Mesothelial cell of epicardium (in vitro differentiated cells): Measurements from ENCODE around the gene NAGPA. TPM values are rescaled to one million over a fixed set of nuclear protein-coding genes. Genes with fewer than 3 reads are reported as not detected.
"Not testable (repeated sequence)": the region's sequence is repeated elsewhere in the genome, so short reads cannot be mapped to it uniquely, and the experiment has no call there.

Source experiments
- DNase-seq, 2 experiments: peaks; one replicate each; pipeline ENCODE4 v3.0.0; 2021; ENCODE audit warnings: low spot score in 2 of 2; ENCODE audit not compliant: unreplicated experiment in 2 of 2
- H3K27ac Mint-ChIP-seq: 2 replicates; pipeline ENCODE4 v1.8.0; 2021; ENCODE audit warnings: mixed read lengths
- H3K27me3 Mint-ChIP-seq: 2 replicates; pipeline ENCODE4 v1.8.0; 2021; ENCODE audit warnings: low read depth, mixed read lengths
- H3K36me3 Mint-ChIP-seq: 2 replicates; pipeline ENCODE4 v1.8.0; 2021; ENCODE audit warnings: mixed read lengths
- H3K4me1 Mint-ChIP-seq: 2 replicates; pipeline ENCODE4 v1.8.0; 2021; ENCODE audit warnings: mixed read lengths
- H3K4me3 Mint-ChIP-seq: 2 replicates; pipeline ENCODE4 v1.8.0; 2021; ENCODE audit warnings: mild to moderate bottlenecking, moderate library complexity, mixed read lengths
- H3K9me3 Mint-ChIP-seq: 2 replicates; pipeline ENCODE4 v1.8.0; 2021; ENCODE audit warnings: mixed read lengths
- total RNA-seq: library from RNA; stranded (reverse); gene quantifications from 3 replicates; pipeline ENCODE4 v1.2.1, GENCODE V29; 2021
- TF ChIP-seq, protein P1 (sequence below): fragments of 200-600 bp; sonication (generic); IDR thresholded peaks from one replicate; pipeline ENCODE4 v1.5.0; 2021; ENCODE audit warnings: antibody characterized with exemption; ENCODE audit not compliant: unreplicated experiment

Gene NAGPA
- total RNA-seq, 1 donor from 2014 or later = 12.6 TPM

- Mint-ChIP-seq H3K27me3 (peaks cover 6% of the 10 kb centered on the region), H3K4me1 (no peaks in the 10 kb centered on the region), H3K4me3 (no peak overlapping the region), H3K27ac (no peak overlapping the region), H3K36me3 (no peaks in the 10 kb centered on the region), H3K9me3 (no peaks in the 10 kb centered on the region)
- TF ChIP-seq, protein P1, sequence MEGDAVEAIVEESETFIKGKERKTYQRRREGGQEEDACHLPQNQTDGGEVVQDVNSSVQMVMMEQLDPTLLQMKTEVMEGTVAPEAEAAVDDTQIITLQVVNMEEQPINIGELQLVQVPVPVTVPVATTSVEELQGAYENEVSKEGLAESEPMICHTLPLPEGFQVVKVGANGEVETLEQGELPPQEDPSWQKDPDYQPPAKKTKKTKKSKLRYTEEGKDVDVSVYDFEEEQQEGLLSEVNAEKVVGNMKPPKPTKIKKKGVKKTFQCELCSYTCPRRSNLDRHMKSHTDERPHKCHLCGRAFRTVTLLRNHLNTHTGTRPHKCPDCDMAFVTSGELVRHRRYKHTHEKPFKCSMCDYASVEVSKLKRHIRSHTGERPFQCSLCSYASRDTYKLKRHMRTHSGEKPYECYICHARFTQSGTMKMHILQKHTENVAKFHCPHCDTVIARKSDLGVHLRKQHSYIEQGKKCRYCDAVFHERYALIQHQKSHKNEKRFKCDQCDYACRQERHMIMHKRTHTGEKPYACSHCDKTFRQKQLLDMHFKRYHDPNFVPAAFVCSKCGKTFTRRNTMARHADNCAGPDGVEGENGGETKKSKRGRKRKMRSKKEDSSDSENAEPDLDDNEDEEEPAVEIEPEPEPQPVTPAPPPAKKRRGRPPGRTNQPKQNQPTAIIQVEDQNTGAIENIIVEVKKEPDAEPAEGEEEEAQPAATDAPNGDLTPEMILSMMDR = no peak
- no peak for DNase-seq
These were observed 22.6 kb upstream of the NAGPA start for GRCh38 chr16:5056352-5056751.

DNA sequence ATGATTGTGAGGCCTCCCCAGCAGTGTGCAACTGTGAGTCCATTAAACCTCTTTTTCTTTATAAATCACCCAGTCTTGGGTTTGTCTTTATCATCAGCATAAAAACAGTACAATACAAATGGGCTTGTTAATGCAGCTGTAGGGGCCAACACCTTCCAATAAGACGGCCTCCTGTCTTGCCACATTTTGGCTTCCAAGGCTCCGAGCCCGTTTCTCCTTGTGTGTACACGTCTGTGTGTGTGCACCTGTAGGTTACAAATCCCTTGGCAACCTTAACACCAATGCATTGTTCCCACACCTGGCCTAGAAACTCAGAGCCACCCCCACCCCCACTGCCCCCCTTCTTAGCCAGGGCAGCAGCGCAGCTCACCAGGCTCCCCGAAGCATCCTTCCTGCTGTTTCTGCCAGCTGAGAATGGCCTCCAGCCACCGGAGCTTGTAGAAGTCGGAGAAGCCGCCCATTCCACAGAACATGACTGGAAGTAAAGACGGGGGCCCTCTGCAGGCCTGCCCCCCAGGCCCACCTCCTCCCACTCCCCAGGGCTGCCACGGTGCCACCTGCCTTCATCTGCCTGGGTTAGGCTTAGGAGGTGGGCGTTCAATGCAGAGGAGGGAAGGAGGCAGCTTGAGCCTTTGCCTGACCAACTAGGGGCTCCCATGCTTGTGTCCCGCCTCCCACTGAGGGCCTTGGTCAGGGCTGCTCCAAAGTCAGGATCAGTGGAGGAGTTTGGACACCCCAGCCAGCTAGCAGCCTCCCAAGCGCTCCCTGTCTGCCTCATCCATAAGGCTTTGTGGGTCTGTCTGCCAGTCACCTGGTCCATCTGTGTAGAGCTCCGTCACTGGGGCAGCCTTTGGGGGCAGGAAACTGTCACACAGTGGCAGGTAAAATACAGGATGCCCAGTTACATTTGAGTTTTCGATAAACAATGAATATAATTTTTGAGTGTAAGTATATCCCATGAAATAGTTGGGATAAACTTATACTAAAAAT is 21.4 kb upstream of the NAGPA start:
- H3K27ac Mint-ChIP-seq = no peak overlapping the region
- TF ChIP-seq, protein P1 = no peak
- peaks cover 16% of the 10 kb centered on the region for H3K27me3 Mint-ChIP-seq
- peaks cover 8% of the 10 kb centered on the region for H3K9me3 Mint-ChIP-seq
- DNase-seq = no peak
- no peaks in the 10 kb centered on the region for H3K36me3 Mint-ChIP-seq
- no peaks in the 10 kb centered on the region for H3K4me1 Mint-ChIP-seq
- H3K4me3 Mint-ChIP-seq = no peak overlapping the region

GRCh38 chr16:5046914-5047313 is 13.2 kb upstream of the NAGPA start:
- Mint-ChIP-seq H3K4me3 (no peak overlapping the region), H3K27ac (no peak overlapping the region), H3K27me3 (peaks cover 41% of the 10 kb centered on the region), H3K36me3 (no peaks in the 10 kb centered on the region), H3K9me3 (peaks cover 12% of the 10 kb centered on the region), H3K4me1 (no peaks in the 10 kb centered on the region)
- no peak for DNase-seq
- TF ChIP-seq, protein P1 = no peak

- Mint-ChIP-seq H3K27ac (no peak overlapping the region), H3K4me3 (no peak overlapping the region), H3K36me3 (no peaks in the 10 kb centered on the region), H3K4me1 (no peaks in the 10 kb centered on the region), H3K9me3 (peaks cover 7% of the 10 kb centered on the region), H3K27me3 (peaks cover 45% of the 10 kb centered on the region)
- no peak for DNase-seq
- TF ChIP-seq, protein P1 = no peak
These were observed 11.9 kb upstream of the NAGPA start for GRCh38 chr16:5045499-5046115.

- not testable (repeated sequence) for DNase-seq, H3K27ac Mint-ChIP-seq, H3K36me3 Mint-ChIP-seq, H3K4me1 Mint-ChIP-seq, H3K9me3 Mint-ChIP-seq, H3K4me3 Mint-ChIP-seq
- H3K27me3 Mint-ChIP-seq = peaks cover 41% of the 10 kb centered on the region
These were observed 10.8 kb upstream of the NAGPA start for GRCh38 chr16:5044581-5044980.

- no peak for DNase-seq
- H3K4me1 Mint-ChIP-seq = no peaks in the 10 kb centered on the region
- TF ChIP-seq, protein P1 = no peak
These were observed 10.3 kb upstream of the NAGPA start for GRCh38 chr16:5044011-5044540.

More at GRCh38 chr16:5044011-5044540, 10.3 kb upstream of the NAGPA start:
- Mint-ChIP-seq H3K36me3 (no peaks in the 10 kb centered on the region), H3K4me3 (no peak overlapping the region), H3K27ac (no peak overlapping the region), H3K27me3 (peaks cover 37% of the 10 kb centered on the region), H3K9me3 (peaks cover 4% of the 10 kb centered on the region)
